Stimulated activated naive CD8-positive, alpha-beta T cell treated with anti-CD3 and anti-CD28 coated beads, Interleukin-15, amount 100 ng/mL, for 72 hours (primary cell): ENCODE data around the gene RPUSD4.

Experiments used
- ATAC-seq: fragments of 150-1000 bp; cut with Tn5 transposase; 2 replicates; pipeline ENCODE4 v1.10.0; 2021; ENCODE audit warnings: mild to moderate bottlenecking, moderate library complexity
- DNase-seq, 2 donors: peaks; one replicate each; pipeline ENCODE4 v3.0.0; 2021 to 2022
- H3K27ac Mint-ChIP-seq, 2 donors: one replicate each; pipeline ENCODE4 v1.8.0; 2022; ENCODE audit warnings: mild to moderate bottlenecking in 2 of 2, mixed read lengths in 2 of 2, moderate library complexity in 2 of 2
- H3K27me3 Mint-ChIP-seq: one replicate; pipeline ENCODE4 v1.8.0; 2022; ENCODE audit warnings: mixed read lengths
- H3K4me1 Mint-ChIP-seq: one replicate; pipeline ENCODE4 v1.8.0; 2022; ENCODE audit warnings: mild to moderate bottlenecking, mixed read lengths
- H3K4me3 Mint-ChIP-seq, 2 donors: one replicate each; pipeline ENCODE4 v1.8.0; 2022; ENCODE audit warnings: mild to moderate bottlenecking in 2 of 2, mixed read lengths in 2 of 2, moderate library complexity in 1 of 2
- H3K9me3 Mint-ChIP-seq, 2 donors: one replicate each; pipeline ENCODE4 v1.8.0; 2022; ENCODE audit warnings: mixed read lengths in 2 of 2

RPUSD4 gene

DNA sequence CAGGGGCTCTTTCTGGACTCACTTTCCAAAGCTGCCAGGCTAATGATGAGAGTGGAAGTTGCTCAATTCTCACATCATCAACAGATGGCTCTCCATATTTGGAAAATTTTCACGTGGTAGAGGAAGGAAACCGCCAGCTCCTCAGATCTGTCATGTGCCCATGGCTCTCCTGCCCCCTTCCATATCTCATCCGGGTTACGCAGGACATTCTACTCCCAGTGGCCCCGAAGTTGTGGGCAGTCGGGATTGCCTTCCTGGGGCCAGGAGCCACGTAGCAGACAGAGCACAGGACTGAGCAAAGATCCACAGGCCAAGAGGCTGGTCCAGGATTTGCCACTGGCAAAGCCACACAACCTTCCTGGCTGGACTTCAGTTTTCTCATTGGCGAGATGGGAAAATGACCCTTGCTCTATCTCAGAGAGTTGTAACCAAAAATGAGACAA lies 38.8 kb downstream of the RPUSD4 start:
- ATAC-seq (no peak), DNase-seq (no peak)
- H3K27ac Mint-ChIP-seq, result no peak overlapping the region
- H3K4me1 Mint-ChIP-seq, result peaks cover 4% of the 10 kb centered on the region
- H3K4me3 Mint-ChIP-seq, result no peak overlapping the region
- H3K27me3 Mint-ChIP-seq, result peaks cover 21% of the 10 kb centered on the region
- H3K9me3 Mint-ChIP-seq, result no peaks in the 10 kb centered on the region

DNA sequence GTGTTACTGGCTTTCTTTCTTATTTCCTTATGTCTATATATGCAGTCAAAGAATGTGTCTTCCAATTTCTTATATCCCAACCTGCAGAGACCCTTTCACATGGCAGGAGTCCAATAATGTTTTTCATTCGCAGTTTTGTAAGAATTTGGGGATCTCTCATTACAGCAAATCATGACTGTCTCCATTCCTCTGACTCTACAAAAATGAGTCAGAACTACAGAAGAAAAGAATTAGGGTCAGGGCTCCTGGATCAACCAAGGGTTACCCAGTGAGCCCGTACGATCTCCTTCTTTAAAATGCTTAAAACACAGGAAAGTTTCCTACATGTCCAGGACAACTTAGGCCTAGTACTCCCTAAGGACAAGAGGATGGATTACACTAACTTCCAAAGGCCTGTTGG lies 42.2 kb downstream of the RPUSD4 start:
- H3K27ac Mint-ChIP-seq, result no peak overlapping the region
- H3K27me3 Mint-ChIP-seq, result peaks cover 21% of the 10 kb centered on the region
- no peak for ATAC-seq
- no peak for DNase-seq
- peaks cover 4% of the 10 kb centered on the region for H3K4me1 Mint-ChIP-seq
- H3K9me3 Mint-ChIP-seq, result no peaks in the 10 kb centered on the region
- no peak overlapping the region for H3K4me3 Mint-ChIP-seq

- Mint-ChIP-seq H3K27me3 (peaks cover 12% of the 10 kb centered on the region), H3K9me3 (no peaks in the 10 kb centered on the region), H3K4me3 (no peak overlapping the region), H3K27ac (no peak overlapping the region), H3K4me1 (peaks cover 6% of the 10 kb centered on the region)
- DNase-seq (no peak), ATAC-seq (no peak)
These were observed 44.0 kb downstream of the RPUSD4 start for GRCh38 chr11:126167488-126167887.

GRCh38 chr11:126166413-126166812 lies 45.0 kb downstream of the RPUSD4 start:
- Mint-ChIP-seq H3K4me1 (peaks cover 6% of the 10 kb centered on the region), H3K27me3 (peaks cover under 1% of the 10 kb centered on the region)
- no peak for DNase-seq

DNA sequence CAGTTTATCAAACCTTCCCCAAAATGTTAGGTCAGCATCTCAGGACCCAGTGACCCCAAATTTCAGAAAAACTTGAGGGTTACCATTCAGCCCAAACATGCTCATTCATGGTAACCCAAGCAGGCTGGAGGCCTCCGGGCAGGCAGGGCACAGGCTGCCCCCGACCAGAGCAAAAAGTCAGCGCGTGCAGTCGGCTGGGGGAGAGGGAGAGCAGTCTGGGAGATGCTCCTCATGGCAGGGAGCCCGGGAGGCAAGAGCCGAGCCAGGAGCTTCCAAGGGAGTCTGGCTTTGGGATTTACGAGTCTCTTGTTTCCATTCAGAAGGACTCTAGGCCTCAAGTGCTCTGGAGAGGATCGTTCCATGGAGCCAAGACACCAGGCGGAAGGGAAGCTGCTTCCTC lies 45.7 kb downstream of the RPUSD4 start:
- H3K9me3 Mint-ChIP-seq, result no peaks in the 10 kb centered on the region
- no peaks in the 10 kb centered on the region for H3K27me3 Mint-ChIP-seq
- DNase-seq (no peak), ATAC-seq (no peak)
- peaks cover 6% of the 10 kb centered on the region for H3K4me1 Mint-ChIP-seq
- H3K4me3 Mint-ChIP-seq, result no peak overlapping the region
- H3K27ac Mint-ChIP-seq, result no peak overlapping the region

More at GRCh38 chr11:126166413-126166812, 45.0 kb downstream of the RPUSD4 start:
- ATAC-seq, result no peak
- Mint-ChIP-seq H3K4me3 (no peak overlapping the region), H3K27ac (no peak overlapping the region), H3K9me3 (no peaks in the 10 kb centered on the region)

GRCh38 chr11:126165311-126165720 lies 46.1 kb downstream of the RPUSD4 start:
- Mint-ChIP-seq H3K27ac (no peak overlapping the region), H3K4me3 (no peak overlapping the region), H3K27me3 (no peaks in the 10 kb centered on the region), H3K9me3 (no peaks in the 10 kb centered on the region), H3K4me1 (peaks cover 6% of the 10 kb centered on the region)
- no peak for DNase-seq
- ATAC-seq, result no peak

GRCh38 chr11:126164781-126165180 lies 46.7 kb downstream of the RPUSD4 start:
- Mint-ChIP-seq H3K4me3 (no peak overlapping the region), H3K4me1 (peaks cover 6% of the 10 kb centered on the region), H3K27me3 (no peaks in the 10 kb centered on the region), H3K9me3 (no peaks in the 10 kb centered on the region), H3K27ac (no peak overlapping the region)
- ATAC-seq (no peak), DNase-seq (no peak)

GRCh38 chr11:126163779-126164178 lies 47.7 kb downstream of the RPUSD4 start:
- H3K27ac Mint-ChIP-seq, result no peak overlapping the region
- no peak for DNase-seq
- peaks cover 6% of the 10 kb centered on the region for H3K4me1 Mint-ChIP-seq
- no peaks in the 10 kb centered on the region for H3K27me3 Mint-ChIP-seq
- no peak overlapping the region for H3K4me3 Mint-ChIP-seq
- ATAC-seq, result no peak
- no peaks in the 10 kb centered on the region for H3K9me3 Mint-ChIP-seq

- no peak overlapping the region for H3K4me3 Mint-ChIP-seq
- H3K27ac Mint-ChIP-seq, result no peak overlapping the region
- DNase-seq (no peak), ATAC-seq (no peak)
- H3K27me3 Mint-ChIP-seq, result no peaks in the 10 kb centered on the region
- H3K4me1 Mint-ChIP-seq, result peaks cover 6% of the 10 kb centered on the region
- H3K9me3 Mint-ChIP-seq, result no peaks in the 10 kb centered on the region
These were observed 48.3 kb downstream of the RPUSD4 start for GRCh38 chr11:126163074-126163700.

- Mint-ChIP-seq H3K27ac (no peak overlapping the region), H3K4me3 (no peak overlapping the region), H3K9me3 (no peaks in the 10 kb centered on the region), H3K27me3 (no peaks in the 10 kb centered on the region), H3K4me1 (peaks cover 6% of the 10 kb centered on the region)
- DNase-seq (no peak), ATAC-seq (no peak)
These were observed 49.0 kb downstream of the RPUSD4 start for GRCh38 chr11:126162306-126163030.

DNA sequence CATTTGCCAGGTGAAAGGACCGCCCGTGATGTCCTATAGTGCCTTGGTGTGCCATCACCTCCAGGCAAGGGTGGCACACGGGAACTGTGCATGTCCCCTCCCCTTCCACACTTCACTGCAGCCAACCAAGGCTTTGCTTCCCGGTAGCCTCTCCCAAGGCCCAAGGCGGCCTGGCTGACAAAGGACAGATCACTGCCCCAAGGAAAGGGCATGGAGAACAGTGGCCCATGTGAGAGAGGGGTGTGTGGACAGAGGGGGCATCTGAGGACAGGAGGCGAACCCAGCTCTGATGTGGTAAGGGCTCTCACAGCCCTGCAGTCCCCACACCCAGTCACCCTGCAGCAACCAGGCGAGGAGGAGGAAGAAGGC lies 50.4 kb downstream of the RPUSD4 start:
- no peaks in the 10 kb centered on the region for H3K27me3 Mint-ChIP-seq
- peaks cover 6% of the 10 kb centered on the region for H3K4me1 Mint-ChIP-seq
- H3K9me3 Mint-ChIP-seq, result no peaks in the 10 kb centered on the region
- ATAC-seq (no peak), DNase-seq (no peak)
- H3K4me3 Mint-ChIP-seq, result no peak overlapping the region
- H3K27ac Mint-ChIP-seq, result no peak overlapping the region

DNA sequence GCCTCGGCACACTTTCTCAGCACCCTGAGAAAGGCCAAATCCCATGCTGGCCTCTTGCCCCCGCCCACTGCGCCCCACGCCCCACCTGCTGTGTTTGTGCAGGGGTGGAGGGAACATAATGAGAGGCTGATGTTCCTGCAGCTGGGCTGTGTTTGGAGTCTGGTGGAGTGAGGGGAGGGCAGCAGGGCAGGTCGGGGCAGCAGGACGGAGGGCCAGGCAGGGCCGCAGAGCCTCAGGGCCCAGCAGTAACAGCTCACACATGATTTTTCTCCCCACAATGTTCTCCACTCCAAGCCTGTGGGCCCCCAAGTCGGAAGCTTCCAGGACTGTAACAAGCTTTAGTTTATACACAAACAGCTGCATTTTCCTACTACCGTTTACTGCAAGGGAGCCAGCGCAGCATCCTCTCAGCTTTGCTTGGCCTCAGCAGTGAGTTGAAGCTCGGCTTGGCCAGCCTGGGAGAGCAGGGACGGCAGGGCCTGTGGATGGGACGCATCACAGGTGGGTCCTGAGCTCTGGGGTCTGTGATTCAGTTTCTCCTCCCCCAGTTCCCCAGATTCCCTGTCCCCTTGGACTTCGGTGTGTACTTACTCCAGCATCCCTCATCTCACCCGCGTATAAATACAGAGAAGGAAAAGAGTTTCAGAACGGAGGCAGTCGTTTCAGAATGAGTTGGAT lies 51.0 kb downstream of the RPUSD4 start:
- DNase-seq, result no peak
- Mint-ChIP-seq H3K27me3 (no peaks in the 10 kb centered on the region), H3K27ac (no peak overlapping the region)

DNA sequence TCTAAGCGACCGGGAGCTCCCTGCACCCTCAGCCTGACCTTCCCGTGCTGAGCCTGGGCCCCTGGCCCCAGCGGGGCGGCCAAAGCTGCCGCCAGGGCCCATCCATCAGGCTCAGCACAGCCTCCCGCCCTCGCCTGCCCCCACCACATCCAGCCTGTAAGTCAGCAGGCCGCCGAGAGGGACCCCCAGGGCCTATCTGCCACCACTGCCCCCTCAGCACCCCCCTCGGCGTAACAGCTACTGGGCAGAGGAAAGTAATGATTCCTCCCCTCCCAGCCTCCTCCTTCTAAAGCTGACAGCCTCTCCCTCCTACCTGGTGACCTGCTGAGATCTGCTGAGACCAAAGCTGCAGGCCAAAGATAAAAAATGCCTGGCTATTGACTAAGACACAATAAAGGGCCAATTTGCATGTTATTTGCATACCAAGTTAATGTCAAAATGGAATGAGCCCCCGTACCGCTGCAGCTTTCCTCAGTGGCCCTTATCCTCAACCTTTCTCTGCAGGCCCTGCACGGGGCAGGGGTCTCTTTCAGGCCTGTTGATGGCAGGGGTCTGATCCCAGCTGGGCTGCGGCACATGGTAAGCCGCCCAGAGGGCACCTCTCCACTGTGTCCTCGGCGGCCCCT lies 51.6 kb downstream of the RPUSD4 start:
- H3K9me3 Mint-ChIP-seq, result no peaks in the 10 kb centered on the region
- no peaks in the 10 kb centered on the region for H3K27me3 Mint-ChIP-seq
- peaks cover 6% of the 10 kb centered on the region for H3K4me1 Mint-ChIP-seq
- DNase-seq, result no peak
- peak; percentile 14 for ATAC-seq
- H3K27ac Mint-ChIP-seq, result no peak overlapping the region
- no peak overlapping the region for H3K4me3 Mint-ChIP-seq

More for the DNA sequence above, 51.0 kb downstream of the RPUSD4 start:
- no peak overlapping the region for H3K4me3 Mint-ChIP-seq
- peaks cover 6% of the 10 kb centered on the region for H3K4me1 Mint-ChIP-seq
- no peak for ATAC-seq
- H3K9me3 Mint-ChIP-seq, result no peaks in the 10 kb centered on the region

GRCh38 chr11:126158054-126158791 lies 53.2 kb downstream of the RPUSD4 start:
- Mint-ChIP-seq H3K4me1 (no peaks in the 10 kb centered on the region), H3K9me3 (no peaks in the 10 kb centered on the region), H3K27me3 (no peaks in the 10 kb centered on the region), H3K4me3 (no peak overlapping the region), H3K27ac (no peak overlapping the region)
- DNase-seq (no peak), ATAC-seq (no peak)

DNA sequence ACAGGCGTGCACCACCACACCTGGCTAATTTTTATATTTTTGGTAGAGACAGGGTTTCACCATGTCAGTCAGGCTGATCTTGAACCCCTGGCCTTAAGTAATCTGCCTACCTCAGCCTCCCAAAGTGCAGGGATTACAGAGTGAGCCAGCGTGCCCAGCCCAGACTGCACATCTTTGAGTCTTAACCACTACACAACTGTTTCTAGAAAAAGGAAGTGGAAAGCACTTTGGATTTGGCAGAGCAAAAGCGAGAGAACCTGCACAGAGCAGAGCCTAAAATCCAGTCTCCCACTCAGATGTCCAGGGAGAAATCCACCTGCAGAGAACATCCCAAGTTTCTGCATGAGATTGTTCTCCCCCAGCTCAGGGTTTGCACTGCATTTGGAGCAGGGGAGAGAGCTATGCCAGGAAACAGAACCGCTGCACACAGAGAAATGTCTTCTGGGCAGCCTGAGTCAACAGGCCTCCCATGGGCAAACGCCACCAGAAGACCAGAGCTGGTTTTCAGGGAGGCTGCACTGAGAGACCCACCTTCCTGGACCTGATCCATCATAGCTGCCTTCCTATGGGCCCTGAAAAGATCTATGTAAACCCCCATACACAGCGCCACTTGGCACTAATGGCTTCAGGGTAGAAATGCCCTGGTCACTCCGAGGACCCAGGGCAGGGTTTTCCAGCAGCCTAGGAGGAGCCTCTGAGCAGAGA lies 54.0 kb downstream of the RPUSD4 start:
- Mint-ChIP-seq H3K4me3 (no peak overlapping the region), H3K27ac (no peak overlapping the region), H3K9me3 (peaks cover 0 to under 1% of the 10 kb centered on the region in 2 donors), H3K27me3 (no peaks in the 10 kb centered on the region), H3K4me1 (no peaks in the 10 kb centered on the region)
- ATAC-seq (no peak), DNase-seq (no peak)
